GM12874 (cell line): ENCODE results near the gene TGFBI.

Source experiments
- TF ChIP-seq, protein P1 (sequence below): IDR thresholded peaks from 2 replicates; pipeline ENCODE4 v1.5.1; 2011; ENCODE audit warnings: low read depth, mild to moderate bottlenecking, control low read depth, low read length, moderate library complexity; ENCODE audit not compliant: insufficient read depth

The TGFBI gene

DNA sequence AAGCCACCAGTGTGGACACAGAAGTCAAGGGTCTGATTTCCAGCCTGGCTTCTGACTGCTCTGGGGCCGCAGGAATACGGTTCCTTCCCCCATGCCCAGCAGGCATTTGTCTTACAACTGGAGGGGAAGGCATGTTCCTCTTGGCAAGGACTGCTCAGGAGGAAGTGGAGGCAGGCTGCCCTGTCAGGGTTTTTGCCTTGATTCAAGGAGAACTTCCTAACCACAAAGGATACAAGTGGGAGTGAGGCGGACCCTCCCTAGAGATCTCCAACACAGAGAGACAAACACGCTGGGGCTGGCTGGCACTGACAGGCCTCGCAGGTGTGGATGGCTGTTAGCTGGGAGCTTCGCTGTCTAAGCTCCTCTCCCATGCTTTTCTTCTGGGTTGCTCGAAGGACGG lies 19.1 kb downstream of the TGFBI start:
- TF ChIP-seq, protein P1, sequence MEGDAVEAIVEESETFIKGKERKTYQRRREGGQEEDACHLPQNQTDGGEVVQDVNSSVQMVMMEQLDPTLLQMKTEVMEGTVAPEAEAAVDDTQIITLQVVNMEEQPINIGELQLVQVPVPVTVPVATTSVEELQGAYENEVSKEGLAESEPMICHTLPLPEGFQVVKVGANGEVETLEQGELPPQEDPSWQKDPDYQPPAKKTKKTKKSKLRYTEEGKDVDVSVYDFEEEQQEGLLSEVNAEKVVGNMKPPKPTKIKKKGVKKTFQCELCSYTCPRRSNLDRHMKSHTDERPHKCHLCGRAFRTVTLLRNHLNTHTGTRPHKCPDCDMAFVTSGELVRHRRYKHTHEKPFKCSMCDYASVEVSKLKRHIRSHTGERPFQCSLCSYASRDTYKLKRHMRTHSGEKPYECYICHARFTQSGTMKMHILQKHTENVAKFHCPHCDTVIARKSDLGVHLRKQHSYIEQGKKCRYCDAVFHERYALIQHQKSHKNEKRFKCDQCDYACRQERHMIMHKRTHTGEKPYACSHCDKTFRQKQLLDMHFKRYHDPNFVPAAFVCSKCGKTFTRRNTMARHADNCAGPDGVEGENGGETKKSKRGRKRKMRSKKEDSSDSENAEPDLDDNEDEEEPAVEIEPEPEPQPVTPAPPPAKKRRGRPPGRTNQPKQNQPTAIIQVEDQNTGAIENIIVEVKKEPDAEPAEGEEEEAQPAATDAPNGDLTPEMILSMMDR = no peak

DNA sequence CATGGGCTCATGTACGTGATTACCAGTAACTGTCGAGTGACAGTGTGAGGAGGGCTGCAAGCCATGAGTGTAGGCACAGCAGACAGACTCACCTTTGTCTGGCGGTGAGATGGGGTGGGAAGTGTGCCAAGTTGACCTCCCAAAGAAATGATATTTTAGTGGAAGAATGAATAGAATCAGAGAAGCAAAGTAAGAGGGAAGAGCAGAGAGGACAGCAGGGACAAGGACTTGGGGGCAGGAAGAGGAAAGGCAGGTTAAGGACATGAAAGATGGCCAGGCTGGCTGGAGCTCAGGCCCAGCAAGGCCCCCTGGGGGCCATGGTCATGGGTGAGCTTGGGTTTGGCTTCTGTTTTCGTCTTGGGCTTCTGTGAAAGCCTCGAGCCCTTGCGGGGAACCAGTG lies 20.2 kb downstream of the TGFBI start:
- TF ChIP-seq, protein P1 = no peak

DNA sequence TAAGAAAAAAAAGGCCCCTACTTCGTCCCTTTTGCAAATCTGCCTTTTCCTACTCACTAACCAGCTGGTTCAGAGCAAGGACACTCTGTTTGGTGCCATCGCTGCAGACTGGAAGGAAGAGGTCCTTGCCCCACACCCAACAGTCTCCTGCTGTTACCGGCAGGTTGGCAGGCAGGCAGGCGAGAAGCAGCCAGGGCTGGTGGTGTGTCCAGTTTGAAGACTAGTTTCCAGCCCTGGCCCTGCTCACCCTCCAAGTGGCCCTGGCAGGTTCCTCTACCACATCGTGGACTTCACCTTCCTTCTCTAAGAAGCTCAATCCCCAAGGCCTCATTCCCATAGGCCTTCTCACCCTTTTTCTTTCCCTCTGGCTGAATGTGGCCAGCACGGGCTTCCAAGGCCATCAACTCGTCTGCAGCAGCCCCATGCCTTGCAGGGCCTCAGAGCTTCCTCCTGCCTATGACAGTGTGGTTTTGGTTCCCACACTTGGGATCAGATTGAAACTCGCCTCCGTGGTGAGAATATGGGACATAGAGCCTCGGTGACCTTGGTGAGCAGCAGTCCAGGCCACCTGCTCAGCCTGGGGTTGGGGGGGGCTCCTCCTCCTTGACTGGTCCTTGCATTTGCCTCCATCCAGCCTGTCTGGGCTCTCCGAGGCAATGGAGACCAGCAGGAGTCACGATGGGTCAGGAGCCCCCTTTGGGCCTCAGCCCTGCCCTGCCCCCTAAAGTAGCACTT lies 22.9 kb downstream of the TGFBI start:
- TF ChIP-seq, protein P1 = no peak

DNA sequence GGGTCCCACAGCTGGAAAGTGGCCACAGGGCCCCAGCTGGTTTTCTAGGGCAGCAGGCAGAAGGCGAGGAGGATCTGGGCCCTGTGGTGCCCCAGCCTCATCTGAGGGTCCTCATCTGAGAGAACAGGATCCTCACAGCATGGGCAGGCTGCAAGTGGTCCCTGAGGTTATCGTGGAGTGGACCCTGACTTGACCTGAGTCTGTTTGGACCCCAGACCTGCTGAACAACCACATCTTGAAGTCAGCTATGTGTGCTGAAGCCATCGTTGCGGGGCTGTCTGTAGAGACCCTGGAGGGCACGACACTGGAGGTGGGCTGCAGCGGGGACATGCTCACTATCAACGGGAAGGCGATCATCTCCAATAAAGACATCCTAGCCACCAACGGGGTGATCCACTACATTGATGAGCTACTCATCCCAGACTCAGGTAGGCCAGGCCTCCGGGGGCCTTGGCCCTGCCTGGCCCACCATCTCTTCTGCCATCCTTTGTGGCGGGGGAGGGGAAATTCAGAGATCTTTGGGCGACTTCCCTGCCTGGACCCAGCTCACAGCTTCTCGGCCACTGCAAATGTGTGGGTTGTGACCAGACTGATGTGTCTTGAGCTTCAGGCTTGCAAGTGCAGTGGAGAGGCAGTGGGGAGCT lies 24.0 kb downstream of the TGFBI start:
- TF ChIP-seq, protein P1 = no peak

DNA sequence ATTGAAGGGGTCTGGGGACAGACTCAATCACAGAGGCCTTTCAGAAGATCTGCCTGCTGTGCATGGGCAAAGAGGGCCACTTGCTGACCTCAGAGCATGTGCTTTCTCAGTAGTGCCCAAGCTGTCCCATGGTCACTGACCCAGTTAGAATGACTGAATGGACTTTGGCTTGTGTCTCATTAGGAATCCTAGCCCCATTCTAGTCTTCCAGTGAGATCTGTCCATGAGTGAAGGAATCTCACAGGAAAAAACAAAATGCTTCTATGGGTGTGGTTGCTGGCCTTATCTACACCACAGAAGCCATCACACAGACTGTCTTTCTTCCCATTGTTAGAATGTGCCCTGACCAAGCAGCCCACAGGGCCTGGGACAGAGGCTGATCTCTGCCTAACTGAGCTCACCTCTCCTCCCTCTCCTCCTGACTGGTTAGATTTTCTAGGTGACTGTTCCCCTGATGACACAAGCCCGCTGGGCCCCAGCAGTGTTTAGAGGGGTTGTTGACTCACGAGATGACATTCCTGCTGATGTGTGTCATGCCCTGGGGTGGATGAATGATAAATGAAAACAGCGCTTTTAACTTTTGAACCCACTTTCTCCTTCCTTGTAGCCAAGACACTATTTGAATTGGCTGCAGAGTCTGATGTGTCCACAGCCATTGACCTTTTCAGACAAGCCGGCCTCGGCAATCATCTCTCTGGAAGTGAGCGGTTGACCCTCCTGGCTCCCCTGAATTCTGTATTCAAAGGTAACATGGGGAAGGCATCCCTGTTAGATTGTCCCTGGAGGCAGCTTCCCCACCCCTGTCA lies 24.8 kb downstream of the TGFBI start:
- TF ChIP-seq, protein P1 = no peak

DNA sequence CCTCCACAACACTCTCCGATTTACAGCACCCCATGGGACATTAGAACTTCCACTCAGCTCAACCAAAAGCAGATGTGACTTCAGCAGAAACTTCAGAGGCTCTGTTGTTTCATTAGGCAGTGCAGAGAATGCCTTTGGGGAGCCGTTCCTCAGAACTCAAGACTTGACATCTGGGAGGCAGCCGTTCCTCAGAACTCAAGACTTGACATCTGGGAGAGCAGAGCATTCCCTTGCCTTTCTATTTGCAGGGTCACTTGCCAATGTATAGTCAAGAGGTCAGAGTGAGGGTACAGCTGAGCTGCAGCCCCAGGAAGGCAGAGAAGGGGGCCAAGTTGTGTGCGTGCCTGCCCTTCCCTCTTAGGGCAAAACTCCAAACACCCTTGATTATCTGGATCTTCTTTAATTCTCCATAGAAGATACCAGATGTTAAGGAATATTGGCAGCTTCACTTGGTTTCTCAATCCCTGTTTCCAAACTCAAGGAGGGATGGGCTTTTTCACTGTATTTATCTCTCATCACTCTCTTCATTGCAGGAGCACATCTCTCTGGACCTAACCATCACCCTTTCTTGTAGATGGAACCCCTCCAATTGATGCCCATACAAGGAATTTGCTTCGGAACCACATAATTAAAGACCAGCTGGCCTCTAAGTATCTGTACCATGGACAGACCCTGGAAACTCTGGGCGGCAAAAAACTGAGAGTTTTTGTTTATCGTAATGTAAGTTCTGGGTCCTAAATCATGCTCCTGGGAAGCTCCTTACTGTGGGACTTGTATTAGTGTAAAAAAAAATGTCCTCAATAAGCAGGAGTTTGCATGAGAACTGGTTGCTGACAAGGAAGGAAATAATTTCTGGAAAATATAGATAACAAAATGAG lies 25.6 kb downstream of the TGFBI start:
- TF ChIP-seq, protein P1 = no peak
